GM12872 (cell line): ENCODE measurements around the gene COL23A1.

Experiments
- TF ChIP-seq, protein P1 (sequence below): IDR thresholded peaks from 3 replicates; pipeline ENCODE4 v1.5.1; 2011; ENCODE audit warnings: low read depth, mild to moderate bottlenecking, low read length, moderate library complexity; ENCODE audit not compliant: insufficient read depth

Gene COL23A1

DNA sequence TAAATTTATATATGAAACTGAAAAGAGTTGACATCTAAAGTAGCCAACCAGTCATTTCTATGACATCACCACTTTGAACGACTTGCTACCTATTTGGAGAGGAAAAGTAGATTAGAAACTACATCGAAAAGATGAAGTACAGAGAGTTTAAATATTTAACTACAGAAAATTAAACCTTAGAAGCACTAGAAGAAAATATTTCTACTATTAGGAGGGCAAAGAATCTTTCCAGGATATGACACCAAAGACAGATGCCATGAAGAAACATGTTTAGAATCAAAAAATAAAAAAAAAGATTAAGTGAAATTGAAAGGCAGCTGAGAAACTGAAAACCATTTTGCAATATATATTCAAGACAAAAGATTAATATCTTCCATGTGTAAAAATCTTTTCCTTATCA is 144.7 kb downstream of the COL23A1 start:
- TF ChIP-seq, protein P1, sequence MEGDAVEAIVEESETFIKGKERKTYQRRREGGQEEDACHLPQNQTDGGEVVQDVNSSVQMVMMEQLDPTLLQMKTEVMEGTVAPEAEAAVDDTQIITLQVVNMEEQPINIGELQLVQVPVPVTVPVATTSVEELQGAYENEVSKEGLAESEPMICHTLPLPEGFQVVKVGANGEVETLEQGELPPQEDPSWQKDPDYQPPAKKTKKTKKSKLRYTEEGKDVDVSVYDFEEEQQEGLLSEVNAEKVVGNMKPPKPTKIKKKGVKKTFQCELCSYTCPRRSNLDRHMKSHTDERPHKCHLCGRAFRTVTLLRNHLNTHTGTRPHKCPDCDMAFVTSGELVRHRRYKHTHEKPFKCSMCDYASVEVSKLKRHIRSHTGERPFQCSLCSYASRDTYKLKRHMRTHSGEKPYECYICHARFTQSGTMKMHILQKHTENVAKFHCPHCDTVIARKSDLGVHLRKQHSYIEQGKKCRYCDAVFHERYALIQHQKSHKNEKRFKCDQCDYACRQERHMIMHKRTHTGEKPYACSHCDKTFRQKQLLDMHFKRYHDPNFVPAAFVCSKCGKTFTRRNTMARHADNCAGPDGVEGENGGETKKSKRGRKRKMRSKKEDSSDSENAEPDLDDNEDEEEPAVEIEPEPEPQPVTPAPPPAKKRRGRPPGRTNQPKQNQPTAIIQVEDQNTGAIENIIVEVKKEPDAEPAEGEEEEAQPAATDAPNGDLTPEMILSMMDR, result no peak

DNA sequence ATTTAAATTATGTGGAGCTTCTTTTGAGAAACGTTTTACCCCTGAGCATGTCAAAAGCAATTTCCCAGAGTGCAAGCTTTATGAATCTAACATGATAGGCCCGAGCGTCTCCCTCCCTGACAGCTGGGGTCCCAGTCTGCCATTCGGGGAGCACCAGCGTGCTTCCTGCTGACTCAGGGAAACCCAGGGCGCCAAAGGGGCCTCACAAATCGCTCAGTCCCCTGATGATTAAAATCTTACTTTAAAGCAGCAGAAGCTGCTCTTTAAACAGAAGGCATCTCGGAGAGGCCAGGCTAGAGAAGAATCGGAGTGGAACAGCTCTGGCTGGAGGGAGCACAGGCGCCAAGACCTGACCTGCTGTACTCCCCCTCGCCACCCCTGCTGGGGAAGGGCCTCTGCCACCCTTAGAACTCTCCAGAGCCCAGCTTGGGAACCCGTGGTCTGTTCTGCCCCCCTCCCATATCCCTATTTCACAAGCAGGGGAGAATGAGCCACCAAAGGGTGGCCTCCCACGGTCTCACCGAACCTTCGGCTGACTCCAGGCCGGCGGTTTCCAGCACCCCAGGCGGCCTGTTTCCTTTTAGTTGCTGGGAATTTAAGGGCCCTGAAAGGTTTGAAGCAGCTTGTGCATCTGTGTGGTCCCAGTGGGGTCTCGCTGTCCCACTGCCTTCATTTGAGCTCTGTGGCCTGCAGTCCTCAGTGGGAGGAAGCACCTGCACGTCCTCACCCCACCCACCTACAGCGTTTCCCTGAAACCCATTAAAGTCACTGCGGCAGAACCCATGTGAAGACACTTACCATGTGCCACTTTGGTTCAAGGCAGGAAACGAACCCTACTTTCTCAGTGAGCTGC is 147.6 kb downstream of the COL23A1 start:
- TF ChIP-seq, protein P1, result no peak

- TF ChIP-seq, protein P1, result no peak
Observed at GRCh38 chr5:178441486-178442270, 148.5 kb downstream of the COL23A1 start.

GRCh38 chr5:178440181-178440580 is 150.0 kb downstream of the COL23A1 start:
- TF ChIP-seq, protein P1, result no peak

DNA sequence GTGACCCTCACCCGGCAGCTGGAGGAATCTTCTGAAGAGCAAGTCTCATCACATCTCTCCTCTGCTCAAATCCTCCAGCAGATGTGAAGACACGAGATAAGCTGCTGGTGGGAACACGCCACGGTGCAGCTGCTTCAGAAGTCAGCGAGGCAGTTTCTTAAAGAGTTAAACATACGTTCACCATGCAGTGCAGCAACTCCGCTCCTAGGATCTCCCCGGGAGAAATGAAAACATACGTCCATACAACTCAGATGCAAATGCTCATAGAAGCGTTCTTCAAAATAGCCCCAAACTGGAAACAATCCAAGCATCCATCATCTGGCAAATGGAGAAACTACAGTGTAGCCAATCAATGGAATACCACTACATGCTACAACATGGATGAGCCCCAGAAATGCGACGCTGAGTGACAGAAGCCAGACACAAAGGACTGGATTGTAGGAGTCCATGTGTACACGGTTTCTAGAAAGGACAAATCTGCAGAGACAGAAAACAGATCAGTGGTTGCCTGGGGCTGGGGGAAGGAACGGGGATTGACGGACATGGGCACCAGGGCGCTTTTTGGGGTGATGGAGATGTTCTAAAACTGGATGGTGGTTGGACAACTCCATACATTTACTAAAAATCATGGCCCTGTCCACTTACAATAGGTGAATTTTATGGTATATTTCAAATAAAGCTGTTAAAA is 150.6 kb downstream of the COL23A1 start:
- TF ChIP-seq, protein P1, result no peak

- TF ChIP-seq, protein P1, result no peak
Observed at GRCh38 chr5:178438796-178439195, 151.4 kb downstream of the COL23A1 start.
